ENCODE data around the gene DYNC2I2. TPM values are rescaled to one million over a fixed set of nuclear protein-coding genes. Genes with fewer than 3 reads are reported as not detected.

Gene DYNC2I2
- total RNA-seq, 1 experiment from 2014 or later, result 71.1 TPM

- Mint-ChIP-seq H3K36me3 (peaks cover 43% of the 10 kb centered on the region), H3K4me1 (peaks cover 56% of the 10 kb centered on the region), H3K9me3 (peaks cover 4% of the 10 kb centered on the region; the same call in 1 of the 2 replicates), H3K4me3 (peak overlapping the region; percentile 96), H3K27me3 (ENCODE audit: low read depth) (no peaks in the 10 kb centered on the region; the same call in 1 of the 2 replicates), H3K27ac (peak overlapping the region; percentile 98)
- TF ChIP-seq ARID4B (CRISPR knock-in tag; IDR thresholded peaks at IDR 0.05; ENCODE audit: borderline replicate concordance) (no peak), SMAD4 (CRISPR knock-in tag; IDR thresholded peaks at IDR 0.05) (no peak), ESRRA (CRISPR knock-in tag; IDR thresholded peaks at IDR 0.05; ENCODE audit: borderline replicate concordance) (no peak), STAT6 (CRISPR knock-in tag; conservative IDR thresholded peaks at IDR 0.05; ENCODE audit: low read depth) (no peak), FOXP1 (CRISPR knock-in tag; IDR thresholded peaks at IDR 0.05; ENCODE audit: borderline replicate concordance) (no peak), ZNF317 (CRISPR knock-in tag; IDR thresholded peaks at IDR 0.05; ENCODE audit: borderline replicate concordance, low read depth) (no peak), SOX15 (CRISPR knock-in tag; IDR thresholded peaks at IDR 0.05) (no peak), TCF7 (CRISPR knock-in tag; IDR thresholded peaks at IDR 0.05; ENCODE audit: low read depth) (no peak), CREM (CRISPR knock-in tag; IDR thresholded peaks at IDR 0.05) (no peak), ATF3 (CRISPR knock-in tag; conservative IDR thresholded peaks at IDR 0.05) (no peak), GABPB1 (CRISPR knock-in tag; IDR thresholded peaks at IDR 0.05) (no peak), CREB1 (CRISPR knock-in tag; IDR thresholded peaks at IDR 0.05) (no peak), ZNF138 (CRISPR knock-in tag; conservative IDR thresholded peaks at IDR 0.05) (no peak), CBFB (CRISPR knock-in tag; IDR thresholded peaks at IDR 0.05; ENCODE audit: low read depth) (no peak), ZNF423 (CRISPR knock-in tag; IDR thresholded peaks at IDR 0.05) (no peak), NR2C2 (CRISPR knock-in tag; IDR thresholded peaks at IDR 0.05) (no peak), ZNF416 (CRISPR knock-in tag; IDR thresholded peaks at IDR 0.05) (no peak), E2F4 (CRISPR knock-in tag; IDR thresholded peaks at IDR 0.05; ENCODE audit: borderline replicate concordance, low read depth) (no peak), ZNF532 (CRISPR knock-in tag; IDR thresholded peaks at IDR 0.05; ENCODE audit: borderline replicate concordance) (no peak)
- ATAC-seq (no peak), DNase-seq (ENCODE audit: low spot score) (no peak)
- ChIA-PET POLR2A (interaction anchor here (0.6 to 1.0 kb wide), 4 partner anchors 10 to 1506 kb away, joined by 3 to 7 read pairs (median 4); partner anchors contain the start of gene PKN3), CTCF (interaction anchor here (0.7 to 1.6 kb wide), 5 partner anchors 15 to 268 kb away, joined by 3 to 7 read pairs (median 3); partner anchors contain the start of genes PKN3 and ZDHHC12)
Measured at GRCh38 chr9:128687453-128687852, 30.8 kb upstream of the DYNC2I2 start.

All from WTC11 (cell line).